AG09309 (cell line): Measurements from ENCODE around the gene PTPRM.

Experiments
- DNase-seq: peaks from one replicate; pipeline ENCODE4 v3.0.0-alpha.2; 2010; ENCODE audit warnings: low read depth
- H3K4me3 ChIP-seq: 2 replicates; pipeline ENCODE4 v1.5.1; 2011; ENCODE audit warnings: mild to moderate bottlenecking, low read depth, low read length, moderate library complexity; ENCODE audit not compliant: control insufficient read depth
- CTCF ChIP-seq: IDR thresholded peaks from 2 replicates; pipeline ENCODE4 v1.5.1; 2011; ENCODE audit warnings: mild to moderate bottlenecking, low read depth, low read length, inconsistent platforms; ENCODE audit not compliant: insufficient read depth, control insufficient read depth; ENCODE audit errors: missing control alignments

PTPRM gene

GRCh38 chr18:8322486-8322885, 755.4 kb downstream of the PTPRM start:
- H3K4me3 ChIP-seq = no peak overlapping the region
- DNase-seq = no peak
- no peak for TF ChIP-seq CTCF

- TF ChIP-seq CTCF = no peak
- no peak for DNase-seq
Observed at GRCh38 chr18:8324343-8325065, 757.4 kb downstream of the PTPRM start.

GRCh38 chr18:8326763-8327394, 759.8 kb downstream of the PTPRM start:
- TF ChIP-seq CTCF = no peak
- H3K4me3 ChIP-seq = no peak overlapping the region

More at GRCh38 chr18:8324343-8325065, 757.4 kb downstream of the PTPRM start:
- no peak overlapping the region for H3K4me3 ChIP-seq

GRCh38 chr18:8328126-8328525, 761.0 kb downstream of the PTPRM start:
- no peak overlapping the region for H3K4me3 ChIP-seq
- TF ChIP-seq CTCF = no peak
- DNase-seq = no peak

More at GRCh38 chr18:8326763-8327394, 759.8 kb downstream of the PTPRM start:
- no peak for DNase-seq

- no peak overlapping the region for H3K4me3 ChIP-seq
- peak; percentile 35 for DNase-seq
- TF ChIP-seq CTCF = no peak
Observed at GRCh38 chr18:8329186-8329771, 762.2 kb downstream of the PTPRM start.

GRCh38 chr18:8330575-8330974, 763.5 kb downstream of the PTPRM start:
- DNase-seq = no peak
- H3K4me3 ChIP-seq = no peak overlapping the region
- TF ChIP-seq CTCF = no peak
